ENCODE results near the gene SYNDIG1.
"Not testable (repeated sequence)": the region's sequence is repeated elsewhere in the genome, so short reads cannot be mapped to it uniquely, and the experiment has no call there.

SYNDIG1 gene

GRCh38 chr20:24616258-24617079 is 147.0 kb downstream of the SYNDIG1 start:
- no peak for DNase-seq

- DNase-seq, result no peak
Measured at GRCh38 chr20:24617080-24617432, 147.6 kb downstream of the SYNDIG1 start.

- no peak for DNase-seq
Measured at GRCh38 chr20:24617757-24618450, 148.5 kb downstream of the SYNDIG1 start.

GRCh38 chr20:24618739-24619138 is 149.3 kb downstream of the SYNDIG1 start:
- no peak for DNase-seq

GRCh38 chr20:24619212-24619611 is 149.8 kb downstream of the SYNDIG1 start:
- DNase-seq, result peak in 2 of 4 experiments; percentile 6 to 40

GRCh38 chr20:24620937-24621519 is 151.6 kb downstream of the SYNDIG1 start:
- no peak for DNase-seq

GRCh38 chr20:24622856-24623255 is 153.4 kb downstream of the SYNDIG1 start:
- DNase-seq, result no peak

GRCh38 chr20:24626141-24626540 is 156.7 kb downstream of the SYNDIG1 start:
- DNase-seq, result not testable (repeated sequence)

GRCh38 chr20:24627291-24627690 is 157.9 kb downstream of the SYNDIG1 start:
- no peak for DNase-seq

GRCh38 chr20:24627926-24628325 is 158.5 kb downstream of the SYNDIG1 start:
- peak in 1 of 4 experiments; percentile 30 for DNase-seq

- DNase-seq, result no peak
Measured at GRCh38 chr20:24628985-24629384, 159.6 kb downstream of the SYNDIG1 start.

- DNase-seq, result peak; percentile 5 to 43 (median 24)
Measured at GRCh38 chr20:24629668-24630067, 160.2 kb downstream of the SYNDIG1 start.

GRCh38 chr20:24630486-24631172 is 161.2 kb downstream of the SYNDIG1 start:
- DNase-seq, result no peak

GRCh38 chr20:24631173-24631505 is 161.7 kb downstream of the SYNDIG1 start:
- DNase-seq, result no peak

- DNase-seq, result no peak
Measured at GRCh38 chr20:24632581-24632980, 163.2 kb downstream of the SYNDIG1 start.

GRCh38 chr20:24633026-24633425 is 163.6 kb downstream of the SYNDIG1 start:
- DNase-seq, result no peak

GRCh38 chr20:24633521-24633920 is 164.1 kb downstream of the SYNDIG1 start:
- DNase-seq, result no peak

GRCh38 chr20:24634855-24635254 is 165.4 kb downstream of the SYNDIG1 start:
- peak; percentile 36 to 70 (median 64) for DNase-seq

GRCh38 chr20:24636626-24637025 is 167.2 kb downstream of the SYNDIG1 start:
- no peak for DNase-seq

- no peak for DNase-seq
Measured at GRCh38 chr20:24637087-24637486, 167.7 kb downstream of the SYNDIG1 start.

GRCh38 chr20:24637941-24638340 is 168.5 kb downstream of the SYNDIG1 start:
- DNase-seq, result no peak

GRCh38 chr20:24638591-24639548 is 169.4 kb downstream of the SYNDIG1 start:
- DNase-seq, result no peak

All from suppressor macrophage (primary cell).